ENCODE data around the gene BPIFA2.

BPIFA2 gene

GRCh38 chr20:33203444-33203843 is 35.5 kb downstream of the BPIFA2 start:
- DNase-seq = no peak

- DNase-seq = no peak
Observed at GRCh38 chr20:33209789-33210188, 41.8 kb downstream of the BPIFA2 start.

- no peak for DNase-seq
Observed at GRCh38 chr20:33210371-33210770, 42.4 kb downstream of the BPIFA2 start.

GRCh38 chr20:33211817-33212424 is 44.0 kb downstream of the BPIFA2 start:
- DNase-seq = peak; percentile 27

- no peak for DNase-seq
Observed at GRCh38 chr20:33217052-33217451, 49.1 kb downstream of the BPIFA2 start, which contains the start of gene BPIFA3. BPIFA3 (plus strand) TSS chr20:33217352; CDS start chr20:33217537, 185 bp downstream.

GRCh38 chr20:33224399-33224798 is 56.4 kb downstream of the BPIFA2 start:
- no peak for DNase-seq

GRCh38 chr20:33229843-33230242 is 61.9 kb downstream of the BPIFA2 start:
- DNase-seq = no peak

Data from NCI-H187 treated with DMSO at 0.1 percent for 48 hours (cell line).